Loucy (cell line): ENCODE measurements around the gene DACH1.

Source experiments
- CTCF ChIP-seq: fragments of 200-600 bp; sonication (generic); conservative IDR thresholded peaks from 2 replicates; pipeline ENCODE4 v1.5.1; 2014; ENCODE audit warnings: mild to moderate bottlenecking, antibody characterized with exemption, low read length
- EZH2phosphoT487 ChIP-seq: fragments of 200-600 bp; IDR thresholded peaks from 2 replicates; pipeline ENCODE4 v1.6.1; 2018; ENCODE audit warnings: antibody characterized with exemption, mild to moderate bottlenecking, moderate library complexity, borderline replicate concordance

GRCh38 chr13:71522941-71523526 is 344.0 kb downstream of the DACH1 start:
- TF ChIP-seq CTCF (no peak), EZH2phosphoT487 (no peak)
